NCI-H2196 (cell line): ENCODE data around the gene LTA.

ENCODE experiments used
- DNase-seq: peaks from one replicate; lab custom pipeline; 2025; ENCODE audit not compliant: unreplicated experiment; lab: John Stamatoyannopoulos, UW

Gene LTA

GRCh38 chr6:31622684-31623091, 50.6 kb downstream of the LTA start:
- DNase-seq = no peak
